ENCODE measurements around the gene ZC2HC1B. TPM values are rescaled to one million over a fixed set of nuclear protein-coding genes. Genes with fewer than 3 reads are reported as not detected.

Gene ZC2HC1B
- total RNA-seq, 1 experiment from 2014 or later, result not detected

- ChIA-PET POLR2A (no interaction called here), CTCF (no interaction called here), RAD21 (ENCODE audit: low non-redundant PET in 1 of 2, low total read pairs in 2 of 2, uncharacterized antibody in 2 of 2, unreplicated experiment in 2 of 2) (no interaction called here)
- no peaks in the 10 kb centered on the region for H3K4me1 ChIP-seq (ENCODE audit: control insufficient read depth in 1 of 2, insufficient read depth in 2 of 2, low read length in 2 of 2)
- TF ChIP-seq CTCF (IDR thresholded peaks at IDR 0.05 in 2 of 3, conservative IDR thresholded peaks at IDR 0.05 in 1 of 3; ENCODE audit: borderline replicate concordance in 1 of 3, insufficient read depth in 1 of 3, low read depth in 2 of 3, low read length in 2 of 3), result no peak
- TF ChIP-seq EZH2 (IDR thresholded peaks at IDR 0.05), result no peak
- no peak for TF ChIP-seq FOSL1 (IDR thresholded peaks at IDR 0.05; ENCODE audit: low read depth)
- TF ChIP-seq MAX (IDR thresholded peaks at IDR 0.05), result no peak
- TF ChIP-seq ZFX (IDR thresholded peaks at IDR 0.05), result no peak
- TF ChIP-seq REST (IDR thresholded peaks at IDR 0.05; ENCODE audit: low read depth), result no peak
- TF ChIP-seq ZNF274 (IDR thresholded peaks at IDR 0.05; ENCODE audit: low read depth, low read length), result no peak
- TF ChIP-seq EGR1 (IDR thresholded peaks at IDR 0.05; ENCODE audit: low read depth), result no peak
- no peak for TF ChIP-seq EZH2phosphoT487 (IDR thresholded peaks at IDR 0.05; ENCODE audit: borderline replicate concordance)
- TF ChIP-seq ELF1 (IDR thresholded peaks at IDR 0.05; ENCODE audit: borderline replicate concordance, low read depth), result no peak
- no peak for TF ChIP-seq TCF7L2 (IDR thresholded peaks at IDR 0.05; ENCODE audit: borderline replicate concordance, extremely low read depth, insufficient read depth, insufficient read length)
- no peak for TF ChIP-seq POLR2A (IDR thresholded peaks at IDR 0.05; ENCODE audit: borderline replicate concordance, extremely low read depth, insufficient read depth, insufficient read length)
- TF ChIP-seq SRF (IDR thresholded peaks at IDR 0.05; ENCODE audit: low read depth), result no peak
- no peak for TF ChIP-seq JUND (IDR thresholded peaks at IDR 0.05)
- TF ChIP-seq SP1 (IDR thresholded peaks at IDR 0.05; ENCODE audit: low read depth), result no peak
- no peak for TF ChIP-seq ATF3 (IDR thresholded peaks at IDR 0.05)
- no peak for TF ChIP-seq YY1 (IDR thresholded peaks at IDR 0.05; ENCODE audit: extremely low read depth, insufficient replicate concordance, low read depth, low read length)
- no peak for TF ChIP-seq CEBPB (IDR thresholded peaks at IDR 0.05; ENCODE audit: low read depth)
- DNase-seq (ENCODE audit: low read depth, low spot score) (no peak), ATAC-seq (no peak)
- H4K20me1 ChIP-seq (ENCODE audit: insufficient read depth), result no peaks in the 10 kb centered on the region
- H3K4me3 ChIP-seq (replicated peaks in 1 of 2; ENCODE audit: low read depth in 1 of 2, low read length in 2 of 2), result no peak overlapping the region
- no peaks in the 10 kb centered on the region for H3K9me3 ChIP-seq (ENCODE audit: control insufficient read depth in 1 of 2, insufficient read depth in 1 of 2, low read depth in 1 of 2, low read length in 2 of 2)
- H3K27me3 ChIP-seq (ENCODE audit: insufficient read depth, low read length), result no peaks in the 10 kb centered on the region
- no peak overlapping the region for H2AFZ ChIP-seq (ENCODE audit: low read depth, low read length, poor library complexity, severe bottlenecking)
- H3K4me2 ChIP-seq (ENCODE audit: low read length), result no peak overlapping the region
- H3K9ac ChIP-seq (ENCODE audit: low read length), result no peak overlapping the region
- H3K9me2 ChIP-seq (ENCODE audit: insufficient read depth), result no peaks in the 10 kb centered on the region
- BruUV-seq (replicated peaks), result no TSS peak
- H3K79me2 ChIP-seq (ENCODE audit: insufficient read depth, low read length), result no peaks in the 10 kb centered on the region
- no peaks in the 10 kb centered on the region for H3K36me3 ChIP-seq (ENCODE audit: control insufficient read depth in 1 of 2, insufficient read depth in 2 of 2, low read length in 2 of 2)
- no peak overlapping the region for H3K27ac ChIP-seq (ENCODE audit: low read depth, low read length)
- intact Hi-C loops (cut with micrococcal nuclease), result no loop called here
These were observed 87.9 kb downstream of the ZC2HC1B start for GRCh38 chr6:143952060-143952778.
